Measurements from ENCODE around the gene CTR9. TPM values are rescaled to one million over a fixed set of nuclear protein-coding genes. Genes with fewer than 3 reads are reported as not detected.

CTR9 gene
- total RNA-seq, 1 experiment from 2014 or later: 20.0 TPM

- Histone ChIP-seq H3K9me2 (replicated peaks; ENCODE audit: low read length) (no peaks in the 10 kb centered on the region), H3K27me3 (ENCODE audit: low read length) (no peaks in the 10 kb centered on the region), H3K9ac (ENCODE audit: low read length) (no peak overlapping the region), H3K9me3 (ENCODE audit: low read length) (no peaks in the 10 kb centered on the region), H3F3A (ENCODE audit: low read length, unreplicated experiment) (no peaks in the 10 kb centered on the region), H3K79me2 (ENCODE audit: low read length) (no peaks in the 10 kb centered on the region), H3K4me1 (ENCODE audit: insufficient read depth, low read length) (no peaks in the 10 kb centered on the region), H3K36me3 (ENCODE audit: low read depth, low read length) (no peaks in the 10 kb centered on the region), H4K20me1 (ENCODE audit: low read length) (no peaks in the 10 kb centered on the region), H2AFZ (ENCODE audit: low read length) (no peak overlapping the region), H3K27ac (ENCODE audit: low read length) (no peak overlapping the region), H3K4me3 (ENCODE audit: low read length) (no peak overlapping the region), H3K4me2 (ENCODE audit: low read length) (no peak overlapping the region)
- intact Hi-C loops (cut with micrococcal nuclease): no loop called here
- ChIA-PET CTCF (interaction anchor here (0.6 kb wide), 1 partner anchor 133 kb away, joined by 3 read pairs; no protein-coding TSS in a partner anchor), POLR2A (ENCODE audit: unreplicated experiment) (no interaction called here)
- no TSS peak for BruUV-seq (replicated peaks)
- DNase-seq (no peak), ATAC-seq (no peak)
- no peak for TF ChIP-seq EZH2phosphoT487 (IDR thresholded peaks at IDR 0.05; ENCODE audit: borderline replicate concordance, low read length)
- no peak for TF ChIP-seq EZH2 (IDR thresholded peaks at IDR 0.05; ENCODE audit: low read length, unreplicated experiment)
- no peak for TF ChIP-seq CTCF (conservative IDR thresholded peaks at IDR 0.05; ENCODE audit: low read depth, low read length)
Observed at GRCh38 chr11:10708131-10708530, 42.9 kb upstream of the CTR9 start.

GRCh38 chr11:10709299-10710086 is 41.6 kb upstream of the CTR9 start:
- Histone ChIP-seq H3K36me3 (ENCODE audit: low read depth, low read length) (no peaks in the 10 kb centered on the region), H3K4me1 (ENCODE audit: insufficient read depth, low read length) (no peaks in the 10 kb centered on the region), H3K4me3 (ENCODE audit: low read length) (no peak overlapping the region), H3K4me2 (ENCODE audit: low read length) (no peak overlapping the region), H2AFZ (ENCODE audit: low read length) (no peak overlapping the region), H3F3A (ENCODE audit: low read length, unreplicated experiment) (no peaks in the 10 kb centered on the region), H3K9me2 (replicated peaks; ENCODE audit: low read length) (no peaks in the 10 kb centered on the region), H3K79me2 (ENCODE audit: low read length) (no peaks in the 10 kb centered on the region), H3K27me3 (ENCODE audit: low read length) (no peaks in the 10 kb centered on the region), H4K20me1 (ENCODE audit: low read length) (no peaks in the 10 kb centered on the region), H3K27ac (ENCODE audit: low read length) (no peak overlapping the region), H3K9ac (ENCODE audit: low read length) (no peak overlapping the region), H3K9me3 (ENCODE audit: low read length) (no peaks in the 10 kb centered on the region)
- CTCF ChIA-PET: no interaction called here
- POLR2A ChIA-PET (ENCODE audit: unreplicated experiment): no interaction called here
- intact Hi-C loops (cut with micrococcal nuclease): no loop called here
- no TSS peak for BruUV-seq (replicated peaks)
- no peak for ATAC-seq
- TF ChIP-seq CTCF (conservative IDR thresholded peaks at IDR 0.05; ENCODE audit: low read depth, low read length) (no peak), EZH2phosphoT487 (IDR thresholded peaks at IDR 0.05; ENCODE audit: borderline replicate concordance, low read length) (no peak), EZH2 (IDR thresholded peaks at IDR 0.05; ENCODE audit: low read length, unreplicated experiment) (no peak)
- no peak for DNase-seq

- Histone ChIP-seq H3K9me2 (replicated peaks; ENCODE audit: low read length) (no peaks in the 10 kb centered on the region), H3K4me2 (ENCODE audit: low read length) (no peak overlapping the region), H3F3A (ENCODE audit: low read length, unreplicated experiment) (no peaks in the 10 kb centered on the region), H3K4me3 (ENCODE audit: low read length) (no peak overlapping the region), H3K79me2 (ENCODE audit: low read length) (no peaks in the 10 kb centered on the region), H4K20me1 (ENCODE audit: low read length) (no peaks in the 10 kb centered on the region), H3K4me1 (ENCODE audit: insufficient read depth, low read length) (peaks cover 13% of the 10 kb centered on the region), H3K9ac (ENCODE audit: low read length) (no peak overlapping the region), H3K27ac (ENCODE audit: low read length) (no peak overlapping the region), H2AFZ (ENCODE audit: low read length) (no peak overlapping the region), H3K9me3 (ENCODE audit: low read length) (no peaks in the 10 kb centered on the region), H3K36me3 (ENCODE audit: low read depth, low read length) (no peaks in the 10 kb centered on the region), H3K27me3 (ENCODE audit: low read length) (no peaks in the 10 kb centered on the region)
- ATAC-seq (no peak), DNase-seq (no peak)
- BruUV-seq (replicated peaks): no TSS peak
- ChIA-PET CTCF (no interaction called here), POLR2A (ENCODE audit: unreplicated experiment) (no interaction called here)
- intact Hi-C loops (cut with micrococcal nuclease): no loop called here
- no peak for TF ChIP-seq EZH2phosphoT487 (IDR thresholded peaks at IDR 0.05; ENCODE audit: borderline replicate concordance, low read length)
- no peak for TF ChIP-seq EZH2 (IDR thresholded peaks at IDR 0.05; ENCODE audit: low read length, unreplicated experiment)
- TF ChIP-seq CTCF (conservative IDR thresholded peaks at IDR 0.05; ENCODE audit: low read depth, low read length): no peak
Observed at GRCh38 chr11:10715571-10715970, 35.5 kb upstream of the CTR9 start.

Measured in PC-3 (cell line).